GM23248 (cell line): ENCODE measurements around the gene RPA1. TPM values are rescaled to one million over a fixed set of nuclear protein-coding genes. Genes with fewer than 3 reads are reported as not detected.

Experiments used
- DNase-seq: peaks from one replicate; pipeline ENCODE4 v3.0.0-alpha.2; 2015
- H2AFZ ChIP-seq: fragments of 200-600 bp; sonication (generic); 2 replicates; pipeline ENCODE4 v1.6.1; 2016; ENCODE audit warnings: antibody characterized with exemption
- H3F3A ChIP-seq: fragments of 200-600 bp; sonication (generic); 2 replicates; pipeline ENCODE4 v1.6.1; 2016; ENCODE audit warnings: mild to moderate bottlenecking, antibody characterized with exemption, mixed run types; ENCODE audit not compliant: insufficient read depth
- H3K27ac ChIP-seq: fragments of 200-600 bp; sonication (generic); 2 replicates; pipeline ENCODE4 v1.5.1; 2016; ENCODE audit warnings: mild to moderate bottlenecking
- H3K27me3 ChIP-seq: fragments of 200-600 bp; sonication (generic); replicated peaks from 2 replicates; pipeline ENCODE4 v1.6.1; 2016; ENCODE audit warnings: mild to moderate bottlenecking; ENCODE audit not compliant: insufficient read depth
- H3K36me3 ChIP-seq: fragments of 200-600 bp; sonication (generic); 2 replicates; pipeline ENCODE4 v1.6.1; 2016; ENCODE audit warnings: low read depth, mild to moderate bottlenecking
- H3K4me1 ChIP-seq: fragments of 200-600 bp; sonication (generic); 2 replicates; pipeline ENCODE4 v1.6.1; 2016; ENCODE audit warnings: mild to moderate bottlenecking; ENCODE audit not compliant: insufficient read depth
- H3K4me2 ChIP-seq: fragments of 200-600 bp; sonication (generic); one replicate; pipeline ENCODE4 v1.6.1; 2016; ENCODE audit warnings: mild to moderate bottlenecking; ENCODE audit not compliant: unreplicated experiment
- H3K4me3 ChIP-seq: fragments of 200-600 bp; sonication (generic); 2 replicates; pipeline ENCODE4 v1.5.1; 2016; ENCODE audit warnings: mild to moderate bottlenecking
- H3K79me2 ChIP-seq: fragments of 200-600 bp; sonication (generic); 2 replicates; pipeline ENCODE4 v1.6.1; 2016; ENCODE audit warnings: mild to moderate bottlenecking; ENCODE audit not compliant: insufficient read depth
- H3K9ac ChIP-seq: fragments of 200-600 bp; sonication (generic); 2 replicates; pipeline ENCODE4 v1.6.1; 2016; ENCODE audit warnings: mild to moderate bottlenecking
- H3K9me2 ChIP-seq: fragments of 200-600 bp; sonication (generic); 2 replicates; pipeline ENCODE4 v1.6.1; 2016; ENCODE audit warnings: mixed run types, mild to moderate bottlenecking, moderate library complexity; ENCODE audit not compliant: insufficient read depth
- H3K9me3 ChIP-seq: fragments of 200-600 bp; sonication (generic); one replicate; pipeline ENCODE4 v1.6.1; 2017; ENCODE audit warnings: low read depth
- H4K20me1 ChIP-seq: fragments of 200-600 bp; sonication (generic); 2 replicates; pipeline ENCODE4 v1.6.0; 2016; ENCODE audit not compliant: insufficient read depth
- EZH2 ChIP-seq: fragments of 200-600 bp; sonication (generic); IDR thresholded peaks from 2 replicates; pipeline ENCODE4 v1.6.1; 2018; ENCODE audit warnings: antibody characterized with exemption, mild to moderate bottlenecking; ENCODE audit not compliant: insufficient read depth, poor library complexity, severe bottlenecking
- EZH2phosphoT487 ChIP-seq: fragments of 200-600 bp; sonication (generic); IDR thresholded peaks from 2 replicates; pipeline ENCODE4 v1.6.1; 2018; ENCODE audit warnings: antibody characterized with exemption, moderate library complexity, mild to moderate bottlenecking, low read depth; ENCODE audit not compliant: insufficient read depth
- WGBS, 2 experiments: methylation state at CpG; one replicate each; pipeline ENCODE4 v1.1.6; 2015 to 2017; ENCODE audit warnings: low lambda C conversion rate in 2 of 2, low coverage in 1 of 2; ENCODE audit errors: missing lambda C conversion rate in 2 of 2; 5-methylcytosine and 5-hydroxymethylcytosine counted together
- in situ Hi-C: fragments of 300-500 bp; cut with MboI; formaldehyde crosslinking; loops from 2 replicates; pipeline ENCODE4 v1.15.0; 2020
- polyA plus RNA-seq: library from polyadenylated mRNA; unstranded; fragments of >200 nt; fragmentation: Nextera tagmentation; extraction: Ambion mirVana; gene quantifications from 2 replicates; pipeline ENCODE4 v1.2.1, GENCODE V29; 2016
- total RNA-seq: library from RNA; depleted of rRNA; stranded (reverse); fragments of >200 nt; shearing (Covaris generic); gene quantifications from 2 replicates; pipeline ENCODE4 v1.2.3, GENCODE V29; 2014

RPA1 gene
- total and polyA plus RNA-seq, 2 experiments from 2014 or later, result 16.4 to 37.1 TPM

DNA sequence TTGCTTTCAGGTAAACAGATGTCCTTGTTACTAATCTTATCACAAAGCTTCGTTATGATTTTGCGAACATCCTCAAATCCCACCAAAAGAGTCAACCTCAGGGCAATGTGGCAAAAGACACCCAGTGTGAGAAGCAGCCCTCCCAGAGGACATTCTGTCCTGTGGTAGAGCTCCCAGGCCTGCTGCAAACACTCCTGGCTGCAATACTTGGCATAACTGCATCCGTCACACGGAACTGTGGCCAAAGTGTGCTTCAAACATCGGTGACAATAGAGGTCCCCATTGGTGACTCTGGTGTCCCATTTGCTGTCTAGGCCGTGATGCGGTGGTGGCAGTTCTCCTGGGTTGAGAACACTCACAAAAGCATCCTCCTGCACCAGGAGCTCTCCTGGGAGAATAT lies 29.6 kb upstream of the RPA1 start:
- Histone ChIP-seq H2AFZ (no peak overlapping the region), H3K4me1 (no peaks in the 10 kb centered on the region), H3K79me2 (no peaks in the 10 kb centered on the region; the same call in 1 of the 2 replicates), H3F3A (no peaks in the 10 kb centered on the region), H3K9me2 (no peaks in the 10 kb centered on the region), H3K27ac (no peak overlapping the region), H3K4me2 (no peak overlapping the region), H3K4me3 (no peak overlapping the region), H3K9me3 (no peaks in the 10 kb centered on the region), H3K36me3 (0 out of 2 replicates have a peak, but pooled peaks cover 6% of the 10 kb centered on the region), H4K20me1 (no peaks in the 10 kb centered on the region), H3K9ac (no peak overlapping the region), H3K27me3 (no peaks in the 10 kb centered on the region)
- DNase-seq, result no peak
- TF ChIP-seq EZH2phosphoT487 (no peak), EZH2 (no peak)
- in situ Hi-C loops, result no loop called here
- WGBS, 2 experiments, result 79 to 90% methylated on average over 7 of the region's 7 CpGs

- H3F3A ChIP-seq, result no peaks in the 10 kb centered on the region
- H3K4me2 ChIP-seq, result no peak overlapping the region
- TF ChIP-seq EZH2 (no peak), EZH2phosphoT487 (no peak)
- H3K9ac ChIP-seq, result no peak overlapping the region
- in situ Hi-C loops, result no loop called here
- no peaks in the 10 kb centered on the region for H3K9me2 ChIP-seq
- WGBS, 2 experiments, result 78 to 79% methylated on average over 4 of the region's 4 CpGs
- no peaks in the 10 kb centered on the region for H4K20me1 ChIP-seq
- no peak overlapping the region for H3K27ac ChIP-seq
- H3K27me3 ChIP-seq, result no peaks in the 10 kb centered on the region
- H2AFZ ChIP-seq, result no peak overlapping the region
- DNase-seq, result no peak
- H3K4me1 ChIP-seq, result no peaks in the 10 kb centered on the region
- H3K36me3 ChIP-seq, result 0 out of 2 replicates have a peak, but pooled peaks cover 6% of the 10 kb centered on the region
- H3K4me3 ChIP-seq, result no peak overlapping the region
- no peaks in the 10 kb centered on the region for H3K9me3 ChIP-seq
- H3K79me2 ChIP-seq, result no peaks in the 10 kb centered on the region; the same call in 1 of the 2 replicates
Observed at GRCh38 chr17:1800712-1801111, 29.1 kb upstream of the RPA1 start.

DNA sequence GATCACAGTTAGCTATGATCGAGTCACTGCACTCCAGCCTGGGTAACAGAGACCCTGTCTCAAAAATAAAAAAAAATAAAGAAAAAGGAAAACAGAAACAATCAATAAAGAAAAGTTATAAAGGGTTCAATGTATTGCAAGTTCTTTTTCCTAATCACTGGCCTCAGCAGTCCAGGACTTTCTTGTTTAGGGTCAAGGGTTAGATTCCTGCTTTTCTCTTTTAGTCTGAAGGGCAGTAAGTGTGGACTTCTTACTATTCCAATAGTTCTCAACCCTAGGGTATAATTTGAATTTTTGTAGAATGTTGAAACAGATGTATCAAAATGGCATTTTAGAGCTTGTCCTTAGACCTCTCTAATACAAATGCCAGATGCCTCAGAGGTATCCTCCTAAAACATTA lies 27.4 kb upstream of the RPA1 start:
- no peak for DNase-seq
- no peaks in the 10 kb centered on the region for H3K9me2 ChIP-seq
- no peaks in the 10 kb centered on the region for H3K4me1 ChIP-seq
- 0 out of 2 replicates have a peak, but pooled peaks cover 6% of the 10 kb centered on the region for H3K36me3 ChIP-seq
- H3K9ac ChIP-seq, result no peak overlapping the region
- no peaks in the 10 kb centered on the region for H4K20me1 ChIP-seq
- H3K27ac ChIP-seq, result no peak overlapping the region
- H3K79me2 ChIP-seq, result no peaks in the 10 kb centered on the region
- TF ChIP-seq EZH2phosphoT487 (no peak), EZH2 (no peak)
- no peak overlapping the region for H2AFZ ChIP-seq
- H3F3A ChIP-seq, result no peaks in the 10 kb centered on the region
- in situ Hi-C loops, result no loop called here
- H3K27me3 ChIP-seq, result no peaks in the 10 kb centered on the region
- no peak overlapping the region for H3K4me2 ChIP-seq
- no peaks in the 10 kb centered on the region for H3K9me3 ChIP-seq
- 100% methylated on average over 1 of the region's 1 CpG for WGBS, 2 experiments
- H3K4me3 ChIP-seq, result no peak overlapping the region

DNA sequence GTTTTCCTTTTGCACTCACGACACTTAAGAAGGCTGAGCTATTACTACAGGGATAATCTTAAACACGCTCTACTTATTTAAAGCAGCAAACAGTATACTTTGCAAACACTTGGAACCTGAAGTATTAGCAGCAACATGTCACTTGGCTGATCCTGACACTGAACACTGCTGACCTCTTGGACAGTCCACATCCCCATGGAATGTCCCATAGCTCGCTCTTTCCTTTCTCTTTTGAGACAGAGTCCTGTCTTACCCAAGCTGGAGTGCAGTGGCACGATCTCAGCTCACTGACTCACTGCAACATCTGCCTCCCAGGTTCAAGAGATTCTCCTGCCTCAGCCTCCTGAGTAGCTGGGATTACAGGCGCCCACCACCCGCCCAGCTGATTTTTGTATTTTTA lies 26.5 kb upstream of the RPA1 start:
- H3K4me3 ChIP-seq, result no peak overlapping the region
- no peaks in the 10 kb centered on the region for H3K9me2 ChIP-seq
- H3F3A ChIP-seq, result no peaks in the 10 kb centered on the region
- H3K27ac ChIP-seq, result no peak overlapping the region
- H3K9me3 ChIP-seq, result no peaks in the 10 kb centered on the region
- in situ Hi-C loops, result no loop called here
- no peak overlapping the region for H3K9ac ChIP-seq
- H3K36me3 ChIP-seq, result 0 out of 2 replicates have a peak, but pooled peaks cover 6% of the 10 kb centered on the region
- DNase-seq, result no peak
- H3K4me2 ChIP-seq, result no peak overlapping the region
- WGBS, 2 experiments, result 80% methylated on average over 6 of the region's 6 CpGs
- no peaks in the 10 kb centered on the region for H3K4me1 ChIP-seq
- TF ChIP-seq EZH2phosphoT487 (no peak), EZH2 (no peak)
- H4K20me1 ChIP-seq, result no peaks in the 10 kb centered on the region
- H3K27me3 ChIP-seq, result no peaks in the 10 kb centered on the region
- H3K79me2 ChIP-seq, result no peaks in the 10 kb centered on the region
- H2AFZ ChIP-seq, result no peak overlapping the region

GRCh38 chr17:1807890-1808289 lies 21.9 kb upstream of the RPA1 start:
- H3K4me3 ChIP-seq, result no peak overlapping the region
- 93 to 97% methylated on average over 6 of the region's 6 CpGs for WGBS, 2 experiments
- DNase-seq, result no peak
- no peak overlapping the region for H3K4me2 ChIP-seq
- H3K9ac ChIP-seq, result no peak overlapping the region
- H3K27ac ChIP-seq, result no peak overlapping the region
- no peaks in the 10 kb centered on the region for H3K9me2 ChIP-seq
- H3K9me3 ChIP-seq, result no peaks in the 10 kb centered on the region
- no peak for TF ChIP-seq EZH2
- no peak for TF ChIP-seq EZH2phosphoT487
- no peaks in the 10 kb centered on the region for H3K27me3 ChIP-seq
- peaks cover 2% of the 10 kb centered on the region for H3F3A ChIP-seq
- 0 out of 2 replicates have a peak, but pooled peaks cover 2% of the 10 kb centered on the region for H3K4me1 ChIP-seq
- no peaks in the 10 kb centered on the region for H3K36me3 ChIP-seq
- H2AFZ ChIP-seq, result no peak overlapping the region
- no peaks in the 10 kb centered on the region; the same call in 1 of the 2 replicates for H4K20me1 ChIP-seq
- H3K79me2 ChIP-seq, result no peaks in the 10 kb centered on the region
- in situ Hi-C loops, result no loop called here
